ENCODE measurements around the gene TSPAN9. TPM values are rescaled to one million over a fixed set of nuclear protein-coding genes. Genes with fewer than 3 reads are reported as not detected.

TSPAN9 gene
- total RNA-seq, 3 donors from 2014 or later, result 0.68 to 1.4 (median 0.95) TPM

DNA sequence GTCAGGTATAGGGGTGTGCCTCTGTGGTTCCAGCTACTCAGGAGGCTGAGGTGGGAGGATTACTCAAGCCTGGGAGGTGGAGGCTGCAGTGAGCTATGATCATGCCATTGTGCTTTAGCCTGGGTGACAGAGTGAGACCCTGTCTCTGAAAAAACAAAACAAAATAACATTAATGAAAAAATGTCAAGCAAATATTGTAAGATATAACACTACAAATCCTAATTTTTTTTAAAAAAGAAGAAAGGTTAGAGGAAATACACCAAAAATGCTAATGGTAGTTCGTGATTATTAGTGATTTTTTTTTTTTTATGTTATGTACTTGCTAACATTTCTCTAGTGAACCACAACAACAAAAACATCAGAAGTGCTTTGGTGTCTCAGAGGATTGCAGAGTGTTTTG is 47.7 kb downstream of the TSPAN9 start:
- ATAC-seq (no peak), DNase-seq (no peak)
- Mint-ChIP-seq H3K4me3 (no peak overlapping the region), H3K9me3 (peaks cover 3% of the 10 kb centered on the region), H3K4me1 (ENCODE audit: low read depth) (peaks cover 16% of the 10 kb centered on the region), H3K27me3 (ENCODE audit: low read depth) (peaks cover 10% of the 10 kb centered on the region), H3K36me3 (ENCODE audit: insufficient read depth) (no peaks in the 10 kb centered on the region)

DNA sequence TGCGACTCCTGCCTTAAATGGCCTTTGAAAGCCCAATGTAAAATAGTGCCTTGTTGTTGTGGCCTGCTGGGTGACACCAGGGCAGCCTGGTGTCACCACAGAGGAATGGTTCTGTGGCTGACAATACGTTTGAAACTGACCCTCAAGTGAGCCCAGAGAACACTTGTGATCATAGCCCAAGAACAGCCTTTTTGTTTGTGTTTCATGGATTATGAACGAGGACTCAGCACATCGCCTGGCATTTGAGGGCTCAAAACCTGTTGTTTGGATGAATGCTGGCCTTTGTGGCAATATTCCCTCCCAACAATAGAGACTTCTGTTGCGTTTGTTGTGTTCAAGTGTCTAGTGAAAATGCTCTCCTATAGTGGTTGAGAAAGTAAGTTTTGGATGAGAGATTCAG is 48.5 kb downstream of the TSPAN9 start:
- Mint-ChIP-seq H3K4me1 (ENCODE audit: low read depth) (peaks cover 16% of the 10 kb centered on the region), H3K36me3 (ENCODE audit: insufficient read depth) (no peaks in the 10 kb centered on the region), H3K27me3 (ENCODE audit: low read depth) (peaks cover 13% of the 10 kb centered on the region), H3K9me3 (peaks cover 3% of the 10 kb centered on the region), H3K4me3 (no peak overlapping the region)
- ATAC-seq (no peak), DNase-seq (no peak)

DNA sequence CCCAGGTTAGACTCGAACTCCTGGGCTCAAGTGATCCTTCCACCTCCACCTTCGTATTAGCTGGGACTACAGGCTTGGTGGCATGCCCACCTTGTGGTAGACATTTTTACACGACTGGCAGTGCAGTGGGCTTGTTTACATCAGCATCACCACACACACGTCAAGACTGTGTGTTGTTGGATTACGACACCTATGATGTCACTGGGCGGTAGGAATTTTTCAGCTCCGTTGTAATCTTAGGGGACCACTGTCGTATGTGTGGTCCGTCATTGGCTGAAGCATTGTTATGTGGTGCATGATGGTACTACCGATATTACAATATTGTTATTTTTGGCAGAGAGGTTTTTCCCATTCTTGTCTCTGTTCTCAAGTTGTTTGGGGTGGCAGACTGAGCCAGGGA is 50.7 kb downstream of the TSPAN9 start:
- DNase-seq (no peak), ATAC-seq (no peak)
- H3K4me1 Mint-ChIP-seq (ENCODE audit: low read depth), result peaks cover 18% of the 10 kb centered on the region
- H3K4me3 Mint-ChIP-seq, result no peak overlapping the region
- H3K9me3 Mint-ChIP-seq, result peaks cover 3% of the 10 kb centered on the region
- peaks cover 33% of the 10 kb centered on the region for H3K27me3 Mint-ChIP-seq (ENCODE audit: low read depth)
- no peaks in the 10 kb centered on the region for H3K36me3 Mint-ChIP-seq (ENCODE audit: insufficient read depth)

DNA sequence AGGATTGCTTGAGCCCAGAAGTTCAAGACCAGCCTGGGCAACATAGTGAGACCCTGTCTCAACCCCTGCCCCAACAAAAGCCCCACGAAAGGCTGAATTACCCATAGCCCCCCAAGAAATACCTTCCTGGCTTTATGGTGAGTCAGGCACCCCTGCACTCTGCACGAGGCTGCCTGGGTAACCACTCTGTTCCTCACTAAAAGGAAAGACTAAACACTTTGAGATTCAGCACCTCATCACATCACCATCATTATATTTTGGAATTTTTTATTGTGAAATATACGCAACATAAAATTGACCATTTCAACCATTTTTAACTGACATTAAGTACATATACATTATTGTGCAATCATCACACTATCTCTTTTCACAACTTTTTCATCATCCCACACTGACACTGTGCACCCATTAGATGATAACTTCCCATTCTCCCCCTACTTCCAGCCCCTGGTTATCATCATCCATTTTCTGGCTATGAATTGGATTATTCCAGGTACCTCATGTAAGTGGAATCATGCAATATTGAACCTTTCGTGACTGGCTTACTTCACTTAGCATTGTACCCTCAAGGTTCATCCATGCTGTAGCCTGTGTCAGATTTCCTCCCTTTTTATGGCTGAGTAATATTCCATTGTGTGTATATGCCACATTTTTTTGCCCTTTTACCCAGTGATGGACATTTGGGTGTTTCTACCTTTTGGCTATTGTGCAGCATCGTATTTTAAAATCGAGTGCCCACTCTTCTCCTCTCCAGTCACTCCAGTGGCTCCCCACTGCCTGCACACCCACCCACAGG is 51.5 kb downstream of the TSPAN9 start:
- Mint-ChIP-seq H3K4me3 (no peak overlapping the region), H3K9me3 (peaks cover 3% of the 10 kb centered on the region), H3K27me3 (ENCODE audit: low read depth) (peaks cover 38% of the 10 kb centered on the region), H3K36me3 (ENCODE audit: insufficient read depth) (no peaks in the 10 kb centered on the region), H3K4me1 (ENCODE audit: low read depth) (peaks cover 18% of the 10 kb centered on the region)
- no peak for ATAC-seq
- no peak for DNase-seq

DNA sequence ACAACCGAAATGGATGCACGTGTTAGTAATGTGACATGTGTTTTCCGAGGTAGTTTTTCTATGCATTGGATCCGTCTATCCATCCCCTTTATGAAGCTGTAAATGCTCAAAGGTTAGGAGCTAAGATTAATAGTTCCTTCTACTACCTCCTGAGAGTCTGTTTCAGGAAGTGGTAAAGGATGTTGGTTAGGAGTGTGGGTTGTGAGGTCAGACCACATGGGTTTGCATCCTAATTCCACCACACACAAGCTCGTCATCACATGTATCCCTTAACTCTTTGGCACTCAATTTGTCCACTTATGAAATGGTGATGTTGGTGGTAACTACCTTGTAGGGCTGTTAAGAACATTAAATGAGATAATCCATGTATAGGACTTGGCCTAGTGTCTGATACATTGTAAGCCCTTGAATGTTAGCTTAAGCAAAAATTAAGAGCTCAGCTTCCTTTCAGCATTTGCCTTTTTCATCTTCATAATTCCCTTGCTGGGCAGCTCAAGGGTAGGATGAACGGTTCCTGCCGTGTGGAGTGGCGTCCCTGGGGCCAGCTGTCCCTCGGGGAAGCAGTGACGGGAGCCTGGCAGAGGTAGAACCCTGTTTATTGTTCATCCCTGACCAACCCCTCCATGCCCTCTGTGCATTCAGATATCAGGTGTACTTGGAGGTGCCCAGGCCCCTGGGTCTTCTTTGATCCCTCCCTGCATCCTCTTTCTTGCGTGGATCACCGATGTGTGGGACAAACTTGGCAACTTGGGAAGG is 52.3 kb downstream of the TSPAN9 start:
- Mint-ChIP-seq H3K4me1 (ENCODE audit: low read depth) (peaks cover 18% of the 10 kb centered on the region), H3K27me3 (ENCODE audit: low read depth) (peaks cover 42% of the 10 kb centered on the region), H3K4me3 (no peak overlapping the region), H3K36me3 (ENCODE audit: insufficient read depth) (no peaks in the 10 kb centered on the region), H3K9me3 (peaks cover 3% of the 10 kb centered on the region)
- ATAC-seq, result peak in 1 of 2 donors; percentile 69
- DNase-seq, result no peak

DNA sequence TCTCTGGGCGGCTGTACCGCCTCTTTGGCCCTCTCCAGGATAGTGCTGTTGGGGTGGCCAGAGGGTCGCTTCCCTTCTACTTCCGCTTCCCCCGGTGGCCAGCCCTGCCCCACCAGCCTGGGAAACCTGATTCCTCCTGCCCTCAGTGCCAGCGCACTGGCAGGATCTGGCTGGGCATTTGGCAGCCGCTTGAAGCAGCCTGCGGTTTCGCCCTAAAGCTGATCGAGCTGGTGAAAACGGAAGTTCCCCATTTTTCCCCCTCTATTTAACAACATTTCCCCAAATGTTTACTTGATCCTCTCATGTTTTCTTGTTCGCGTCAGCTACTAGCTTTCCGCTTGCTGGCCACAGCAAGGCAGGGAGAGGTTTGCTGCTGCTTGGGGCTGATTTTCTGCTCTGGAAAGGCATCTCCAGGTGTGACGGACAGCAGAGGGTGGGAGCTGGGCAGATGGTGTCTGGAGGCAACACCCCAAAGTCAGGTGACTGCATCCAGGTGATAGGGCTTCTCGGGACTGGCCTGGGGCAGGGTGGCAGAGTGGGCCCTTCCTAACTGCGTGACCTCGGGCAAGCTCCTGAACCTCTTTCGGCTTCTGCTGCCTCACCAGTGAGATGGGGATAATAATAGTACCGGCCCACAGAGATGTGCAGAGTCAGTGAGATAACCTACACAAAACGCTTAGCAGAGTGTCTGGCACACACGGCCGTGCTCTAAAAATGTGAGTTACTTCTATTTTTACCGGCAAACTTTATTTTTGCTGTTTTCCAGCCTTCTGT is 53.1 kb downstream of the TSPAN9 start:
- peaks cover 18% of the 10 kb centered on the region for H3K4me1 Mint-ChIP-seq (ENCODE audit: low read depth)
- no peaks in the 10 kb centered on the region for H3K36me3 Mint-ChIP-seq (ENCODE audit: insufficient read depth)
- no peak overlapping the region for H3K4me3 Mint-ChIP-seq
- peaks cover 46% of the 10 kb centered on the region for H3K27me3 Mint-ChIP-seq (ENCODE audit: low read depth)
- DNase-seq (no peak), ATAC-seq (no peak)
- H3K9me3 Mint-ChIP-seq, result peaks cover 3% of the 10 kb centered on the region

DNA sequence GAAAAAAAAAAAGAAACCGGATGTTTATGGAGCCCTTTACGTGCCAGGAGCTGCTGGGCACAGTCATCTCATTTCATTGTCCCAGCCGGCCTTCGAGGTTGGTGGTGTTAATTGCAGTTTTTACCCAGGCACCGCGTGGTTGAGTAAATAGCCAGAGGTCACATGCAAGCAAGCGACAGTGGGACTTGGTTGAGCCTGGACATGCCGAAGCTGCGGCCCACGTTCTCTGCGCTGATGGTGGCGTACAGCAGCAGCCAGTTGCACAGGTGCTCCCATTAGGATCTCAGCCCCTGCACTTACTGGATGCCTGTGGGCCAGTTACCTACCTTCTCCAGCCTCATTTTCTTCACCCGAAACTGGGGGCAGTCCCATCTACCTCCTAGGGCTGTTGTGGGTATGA is 54.0 kb downstream of the TSPAN9 start:
- no peak overlapping the region for H3K4me3 Mint-ChIP-seq
- peaks cover 51% of the 10 kb centered on the region for H3K27me3 Mint-ChIP-seq (ENCODE audit: low read depth)
- ATAC-seq, result no peak
- H3K4me1 Mint-ChIP-seq (ENCODE audit: low read depth), result peaks cover 18% of the 10 kb centered on the region
- no peaks in the 10 kb centered on the region for H3K36me3 Mint-ChIP-seq (ENCODE audit: insufficient read depth)
- peaks cover 3% of the 10 kb centered on the region for H3K9me3 Mint-ChIP-seq
- DNase-seq, result no peak

DNA sequence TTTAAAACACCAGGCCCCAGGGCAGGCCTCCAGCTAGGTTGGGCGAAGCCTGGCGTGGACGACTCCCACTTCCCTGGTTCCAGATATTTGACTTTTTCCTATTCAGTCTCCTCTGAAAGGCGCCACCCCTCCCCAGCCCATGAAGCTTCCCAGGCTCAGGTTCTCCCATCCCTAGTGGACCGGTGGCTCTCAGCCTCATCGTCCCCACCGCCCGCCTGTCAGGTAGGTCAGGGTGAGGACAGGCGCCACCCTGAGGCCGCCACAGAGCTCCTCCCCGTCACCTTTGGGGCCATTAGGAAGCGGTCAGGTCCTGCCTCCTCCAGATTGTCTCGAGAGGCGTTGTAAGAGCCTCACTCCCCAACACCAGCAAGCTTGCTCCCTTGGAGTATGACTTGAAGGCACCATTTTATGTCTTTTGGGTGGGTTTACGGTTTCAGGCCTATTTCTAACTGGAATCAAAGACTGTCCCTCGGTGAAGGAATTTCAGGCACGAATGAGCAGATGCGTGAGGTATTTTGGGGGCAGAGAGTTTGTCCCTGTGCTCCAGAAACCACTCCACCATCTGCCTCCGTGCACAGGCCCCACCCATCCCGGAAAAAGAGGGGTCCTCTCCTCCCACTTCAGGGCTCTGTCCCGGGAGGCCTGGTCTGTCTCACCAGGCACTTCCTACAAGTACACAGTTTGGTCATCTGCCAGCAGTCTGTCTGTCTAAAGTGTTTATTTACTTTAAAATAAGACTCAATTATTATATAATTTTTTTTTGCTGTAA is 55.6 kb downstream of the TSPAN9 start:
- DNase-seq, result no peak
- no peak overlapping the region for H3K4me3 Mint-ChIP-seq
- H3K4me1 Mint-ChIP-seq (ENCODE audit: low read depth), result peaks cover 18% of the 10 kb centered on the region
- no peaks in the 10 kb centered on the region for H3K36me3 Mint-ChIP-seq (ENCODE audit: insufficient read depth)
- peaks cover 3% of the 10 kb centered on the region for H3K9me3 Mint-ChIP-seq
- peaks cover 49% of the 10 kb centered on the region for H3K27me3 Mint-ChIP-seq (ENCODE audit: low read depth)
- no peak for ATAC-seq

DNA sequence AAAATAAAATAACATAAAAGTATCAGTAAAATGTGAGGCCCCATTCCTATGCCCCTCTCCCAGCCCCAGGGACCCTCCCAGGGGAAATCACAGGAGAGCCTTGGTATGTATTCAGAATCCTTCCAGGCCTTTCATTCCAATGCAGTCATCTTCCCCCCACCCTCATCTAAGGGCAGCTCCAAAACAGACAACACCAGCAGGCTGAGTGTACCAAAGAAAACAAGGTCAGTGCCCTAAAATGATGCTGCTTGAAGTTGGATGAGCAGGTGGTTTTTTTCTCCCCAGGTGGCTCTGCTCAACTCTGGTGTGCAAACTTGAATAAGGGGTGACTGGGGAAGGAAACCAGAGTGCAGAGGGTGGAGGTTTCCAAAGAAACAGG is 56.2 kb downstream of the TSPAN9 start:
- Mint-ChIP-seq H3K36me3 (ENCODE audit: insufficient read depth) (no peaks in the 10 kb centered on the region), H3K4me1 (ENCODE audit: low read depth) (peaks cover 18% of the 10 kb centered on the region), H3K27me3 (ENCODE audit: low read depth) (peaks cover 49% of the 10 kb centered on the region), H3K9me3 (peaks cover 3% of the 10 kb centered on the region), H3K4me3 (no peak overlapping the region)
- DNase-seq (no peak), ATAC-seq (no peak)

DNA sequence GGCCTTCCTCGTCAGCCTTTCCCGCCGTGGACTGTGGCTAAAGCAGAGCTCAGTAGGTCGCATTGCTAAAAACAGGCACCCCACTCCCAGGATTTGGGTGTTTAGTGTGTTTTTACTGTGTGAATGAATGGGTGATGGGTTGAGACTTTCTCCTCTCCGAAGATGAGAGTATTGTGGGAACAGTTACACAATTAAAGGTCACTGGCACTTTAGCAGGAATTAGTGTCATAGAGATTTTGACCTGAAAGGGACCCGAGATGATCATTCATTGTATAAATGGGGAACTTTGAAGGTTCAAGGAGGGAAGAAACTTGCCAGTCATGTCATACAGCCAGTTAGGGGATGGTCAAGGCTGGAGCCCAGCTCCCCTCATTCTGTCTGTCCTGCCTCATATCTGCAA is 56.9 kb downstream of the TSPAN9 start:
- Mint-ChIP-seq H3K4me3 (no peak overlapping the region), H3K9me3 (peaks cover 2% of the 10 kb centered on the region), H3K4me1 (ENCODE audit: low read depth) (peaks cover 16% of the 10 kb centered on the region), H3K27me3 (ENCODE audit: low read depth) (peaks cover 43% of the 10 kb centered on the region), H3K36me3 (ENCODE audit: insufficient read depth) (no peaks in the 10 kb centered on the region)
- ATAC-seq (no peak), DNase-seq (no peak)

DNA sequence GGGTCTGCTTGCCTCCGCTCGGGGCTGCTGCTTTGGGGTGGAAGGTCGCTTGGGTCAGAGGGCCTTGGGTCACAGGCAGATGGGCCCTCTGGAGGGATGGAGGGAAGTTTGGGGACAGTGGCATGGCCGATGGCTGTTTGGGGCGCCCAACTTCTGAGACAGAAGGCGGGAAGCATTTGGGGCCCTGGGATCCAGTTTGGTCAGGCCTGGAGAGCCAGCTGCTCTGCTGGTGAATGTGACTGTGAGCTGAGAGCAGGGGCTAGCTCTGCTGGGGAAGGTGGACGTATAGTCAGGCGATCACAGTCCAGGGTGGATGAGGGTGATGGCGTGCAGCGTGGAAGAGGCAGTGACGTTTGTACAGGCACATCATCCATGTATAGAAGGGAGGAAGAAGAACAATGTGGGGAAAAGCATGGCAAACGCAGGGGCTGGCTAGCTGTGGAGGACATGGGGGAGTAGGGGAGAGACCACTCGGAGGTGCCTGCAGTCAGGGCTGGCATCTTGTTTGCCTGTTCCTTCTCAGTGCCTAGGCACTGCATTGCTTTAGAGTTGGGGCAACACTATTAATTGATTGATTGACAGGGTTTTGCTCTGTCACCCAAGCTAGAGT is 57.5 kb downstream of the TSPAN9 start:
- no peak for DNase-seq
- Mint-ChIP-seq H3K4me3 (no peak overlapping the region), H3K27me3 (ENCODE audit: low read depth) (peaks cover 41% of the 10 kb centered on the region), H3K9me3 (no peaks in the 10 kb centered on the region), H3K4me1 (ENCODE audit: low read depth) (peaks cover 11% of the 10 kb centered on the region), H3K36me3 (ENCODE audit: insufficient read depth) (no peaks in the 10 kb centered on the region)
- no peak for ATAC-seq

DNA sequence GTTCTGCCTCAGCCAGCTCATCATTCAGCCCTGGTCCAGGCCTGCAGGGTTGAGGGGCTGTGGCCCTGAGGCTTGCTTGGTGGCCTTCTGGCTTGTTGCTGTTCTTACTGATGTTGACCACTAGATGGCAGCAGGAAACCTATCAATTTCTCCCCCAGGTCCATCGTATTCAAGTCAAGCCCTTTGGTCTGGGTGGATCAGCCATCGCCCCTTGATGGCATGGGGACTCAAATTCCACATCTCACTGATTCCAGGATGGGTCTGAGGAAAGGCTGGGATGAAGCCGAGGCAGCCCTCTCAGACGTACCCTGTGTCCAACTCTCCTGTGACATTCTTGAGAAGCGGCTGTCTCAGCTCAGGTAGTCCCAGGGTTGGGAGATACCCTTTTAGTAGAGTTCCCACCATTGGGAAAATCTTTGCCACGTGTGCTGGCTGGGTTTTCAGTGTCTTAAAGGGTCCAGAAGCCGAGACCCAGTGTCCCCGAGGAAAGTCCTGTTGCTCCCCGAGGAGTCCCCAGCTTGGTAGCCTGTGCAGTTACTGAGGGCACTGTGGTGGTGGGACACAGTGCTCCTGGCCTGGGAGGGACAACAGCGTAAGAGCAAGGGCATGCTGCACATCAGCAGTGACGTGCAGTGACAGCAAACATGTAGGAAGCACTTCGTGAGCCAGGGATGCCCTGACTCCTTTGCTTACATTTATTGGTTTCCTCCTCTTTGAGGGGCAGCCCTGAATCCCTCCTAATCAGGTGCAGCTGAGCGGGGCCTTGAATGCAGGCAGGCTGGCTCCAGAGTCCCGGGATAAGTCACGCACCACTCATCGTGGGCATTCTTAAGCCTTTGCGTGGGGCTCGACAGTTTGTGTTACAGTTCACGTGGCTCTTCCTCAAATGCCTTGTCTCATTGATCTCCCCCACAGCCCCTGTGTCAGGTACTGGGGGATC is 58.6 kb downstream of the TSPAN9 start:
- no peaks in the 10 kb centered on the region for H3K9me3 Mint-ChIP-seq
- no peaks in the 10 kb centered on the region for H3K36me3 Mint-ChIP-seq (ENCODE audit: insufficient read depth)
- peaks cover 39% of the 10 kb centered on the region for H3K27me3 Mint-ChIP-seq (ENCODE audit: low read depth)
- no peak for DNase-seq
- H3K4me1 Mint-ChIP-seq (ENCODE audit: low read depth), result peaks cover 2% of the 10 kb centered on the region
- ATAC-seq, result peak; percentile 63 to 68
- H3K4me3 Mint-ChIP-seq, result no peak overlapping the region

Measured in activated T-cell treated with anti-CD3 and anti-CD28 coated beads, Interleukin-2, amount 50 U/mL, for 4 hours (primary cell).